Parathyroid adenoma (tissue), 2 donors: Measurements from ENCODE around the gene FNTB.
A peak's percentile ranks its signal among the peaks of the same experiment; 100 is the strongest.

Source experiments
- H2AFZ ChIP-seq: fragments of 300-600 bp; sonication (generic); one replicate; pipeline ENCODE4 v1.7.0; 2017; ENCODE audit warnings: antibody characterized with exemption, mild to moderate bottlenecking
- H3K27ac ChIP-seq: fragments of 300-600 bp; sonication (generic); one replicate; pipeline ENCODE4 v1.7.0; 2017
- H3K27me3 ChIP-seq: fragments of 300-600 bp; sonication (generic); one replicate; pipeline ENCODE4 v1.7.0; 2017; ENCODE audit warnings: low read length; ENCODE audit not compliant: control insufficient read depth, insufficient read depth
- H3K36me3 ChIP-seq: fragments of 300-600 bp; sonication (generic); one replicate; pipeline ENCODE4 v1.7.0; 2017; ENCODE audit warnings: low read length; ENCODE audit not compliant: control insufficient read depth, insufficient read depth
- H3K4me1 ChIP-seq: fragments of 300-600 bp; sonication (generic); one replicate; pipeline ENCODE4 v1.7.0; 2017; ENCODE audit warnings: control low read depth
- H3K4me2 ChIP-seq: fragments of 300-600 bp; sonication (generic); one replicate; pipeline ENCODE4 v1.7.0; 2017; ENCODE audit warnings: low read length
- H3K4me3 ChIP-seq: fragments of 300-600 bp; sonication (generic); one replicate; pipeline ENCODE4 v1.7.0; 2017; ENCODE audit warnings: low read depth, low read length
- H3K79me2 ChIP-seq: fragments of 300-600 bp; sonication (generic); one replicate; pipeline ENCODE4 v1.7.0; 2017; ENCODE audit warnings: control low read depth
- H3K9ac ChIP-seq: fragments of 300-600 bp; sonication (generic); one replicate; pipeline ENCODE4 v1.7.0; 2017; ENCODE audit warnings: mild to moderate bottlenecking
- H3K9me3 ChIP-seq: fragments of 300-600 bp; sonication (generic); one replicate; pipeline ENCODE4 v1.7.0; 2017; ENCODE audit warnings: low read length; ENCODE audit not compliant: control insufficient read depth
- TF ChIP-seq, protein P1 (sequence below): fragments of 300-600 bp; sonication (generic); IDR thresholded peaks from one replicate; pipeline ENCODE4 v1.7.0; 2017; ENCODE audit warnings: antibody characterized with exemption, mild to moderate bottlenecking
- donor health status: primary hyperparathyroidism.

The FNTB gene

DNA sequence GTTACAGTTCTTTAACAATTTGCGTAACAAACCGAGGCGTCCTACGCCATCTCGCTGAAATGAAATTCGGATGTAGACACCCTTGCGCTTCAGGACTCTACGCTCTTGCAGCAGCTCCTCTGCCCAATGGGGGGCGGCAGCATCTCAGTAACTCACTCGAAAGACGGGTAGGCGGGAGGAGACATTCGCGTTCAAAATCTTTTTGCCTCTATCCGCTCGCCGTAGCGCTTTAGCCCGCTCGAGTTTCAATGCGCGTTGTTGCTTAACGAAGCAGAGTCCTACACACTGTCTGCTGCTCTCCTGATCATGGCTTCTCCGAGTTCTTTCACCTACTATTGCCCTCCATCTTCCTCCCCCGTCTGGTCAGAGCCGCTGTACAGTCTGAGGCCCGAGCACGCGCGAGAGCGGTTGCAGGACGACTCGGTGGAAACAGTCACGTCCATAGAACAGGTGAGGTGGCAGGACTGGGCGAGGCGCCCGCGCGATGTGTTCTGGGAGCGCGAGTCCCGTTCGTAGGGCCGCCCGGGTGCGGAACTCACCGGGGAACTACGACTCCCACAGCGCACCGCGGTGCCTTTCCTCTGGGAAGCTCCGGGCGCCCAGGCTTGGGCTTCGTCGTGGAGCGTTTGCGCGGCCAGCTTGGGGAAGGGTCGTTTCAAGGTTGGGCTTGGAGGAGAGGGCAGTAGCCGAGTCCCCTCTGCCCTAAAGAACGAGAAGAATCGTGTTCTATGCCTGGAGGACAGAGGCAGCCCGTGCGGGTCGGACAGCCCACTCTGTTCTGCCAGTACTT is at the start of gene FNTB:
Gene FNTB, plus strand, starts transcription at position 248 of the 790 bp plus-strand sequence. Its CDS starts 59 bp downstream, at position 307.
- H3K4me3 ChIP-seq = peak within 1 kb of the TSS; percentile 91
- peaks cover 30% of the 10 kb centered on the region for H3K79me2 ChIP-seq
- H3K27me3 ChIP-seq = no peaks in the 10 kb centered on the region
- no peaks in the 10 kb centered on the region for H3K9me3 ChIP-seq
- peak within 1 kb of the TSS; percentile 94 for H2AFZ ChIP-seq
- peak within 1 kb of the TSS; percentile 83 for H3K27ac ChIP-seq
- H3K4me1 ChIP-seq = peaks cover 2% of the 10 kb centered on the region
- H3K4me2 ChIP-seq = peak within 1 kb of the TSS; percentile 84
- TF ChIP-seq, protein P1, sequence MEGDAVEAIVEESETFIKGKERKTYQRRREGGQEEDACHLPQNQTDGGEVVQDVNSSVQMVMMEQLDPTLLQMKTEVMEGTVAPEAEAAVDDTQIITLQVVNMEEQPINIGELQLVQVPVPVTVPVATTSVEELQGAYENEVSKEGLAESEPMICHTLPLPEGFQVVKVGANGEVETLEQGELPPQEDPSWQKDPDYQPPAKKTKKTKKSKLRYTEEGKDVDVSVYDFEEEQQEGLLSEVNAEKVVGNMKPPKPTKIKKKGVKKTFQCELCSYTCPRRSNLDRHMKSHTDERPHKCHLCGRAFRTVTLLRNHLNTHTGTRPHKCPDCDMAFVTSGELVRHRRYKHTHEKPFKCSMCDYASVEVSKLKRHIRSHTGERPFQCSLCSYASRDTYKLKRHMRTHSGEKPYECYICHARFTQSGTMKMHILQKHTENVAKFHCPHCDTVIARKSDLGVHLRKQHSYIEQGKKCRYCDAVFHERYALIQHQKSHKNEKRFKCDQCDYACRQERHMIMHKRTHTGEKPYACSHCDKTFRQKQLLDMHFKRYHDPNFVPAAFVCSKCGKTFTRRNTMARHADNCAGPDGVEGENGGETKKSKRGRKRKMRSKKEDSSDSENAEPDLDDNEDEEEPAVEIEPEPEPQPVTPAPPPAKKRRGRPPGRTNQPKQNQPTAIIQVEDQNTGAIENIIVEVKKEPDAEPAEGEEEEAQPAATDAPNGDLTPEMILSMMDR = peak; percentile 91
- no peaks in the 10 kb centered on the region for H3K36me3 ChIP-seq
- peak within 1 kb of the TSS; percentile 31 for H3K9ac ChIP-seq

GRCh38 chr14:64937171-64937820 is 49.4 kb upstream of the FNTB start:
- Histone ChIP-seq H3K27ac (peak overlapping the region; percentile 77), H3K9ac (no peak overlapping the region), H3K9me3 (no peaks in the 10 kb centered on the region), H3K4me1 (peaks cover 54% of the 10 kb centered on the region), H3K79me2 (peaks cover 2% of the 10 kb centered on the region), H3K4me3 (peak overlapping the region; percentile 15), H2AFZ (no peak overlapping the region), H3K36me3 (no peaks in the 10 kb centered on the region), H3K4me2 (peak overlapping the region; percentile 41), H3K27me3 (no peaks in the 10 kb centered on the region)
- TF ChIP-seq, protein P1 = no peak

DNA sequence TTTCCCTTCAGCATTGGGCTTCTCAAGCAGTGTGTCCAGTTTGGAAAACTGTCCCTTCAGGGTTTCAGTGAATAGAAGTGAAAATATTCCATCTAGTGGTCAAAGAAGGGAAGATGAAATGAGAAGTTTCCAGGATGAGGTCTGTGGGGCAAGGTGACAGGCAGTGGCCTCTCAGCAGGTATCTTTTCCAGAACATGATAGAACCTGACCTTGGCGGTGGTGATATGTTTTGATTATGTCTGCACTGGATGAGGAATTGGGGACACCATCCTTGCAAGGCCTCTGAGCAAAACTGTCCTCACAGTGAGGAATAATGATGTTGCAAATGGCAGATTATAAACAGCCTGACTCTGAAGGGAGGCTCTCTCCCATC is 48.9 kb upstream of the FNTB start:
- Histone ChIP-seq H2AFZ (no peak overlapping the region), H3K4me2 (no peak overlapping the region), H3K9me3 (no peaks in the 10 kb centered on the region), H3K27ac (peak overlapping the region; percentile 77), H3K27me3 (no peaks in the 10 kb centered on the region), H3K79me2 (peaks cover 2% of the 10 kb centered on the region), H3K9ac (no peak overlapping the region), H3K4me3 (no peak overlapping the region), H3K4me1 (peaks cover 54% of the 10 kb centered on the region), H3K36me3 (no peaks in the 10 kb centered on the region)
- TF ChIP-seq, protein P1 = peak; percentile 54

- H3K4me3 ChIP-seq = no peak overlapping the region
- H3K79me2 ChIP-seq = peaks cover 7% of the 10 kb centered on the region
- peak overlapping the region; percentile 77 for H3K27ac ChIP-seq
Observed at GRCh38 chr14:64938972-64939816, 47.5 kb upstream of the FNTB start.

More at GRCh38 chr14:64938972-64939816, 47.5 kb upstream of the FNTB start:
- no peak overlapping the region for H3K9ac ChIP-seq
- no peaks in the 10 kb centered on the region for H3K9me3 ChIP-seq
- H3K4me2 ChIP-seq = no peak overlapping the region
- H3K4me1 ChIP-seq = peaks cover 52% of the 10 kb centered on the region
- no peaks in the 10 kb centered on the region for H3K27me3 ChIP-seq
- TF ChIP-seq, protein P1 = no peak
- H3K36me3 ChIP-seq = no peaks in the 10 kb centered on the region
- no peak overlapping the region for H2AFZ ChIP-seq
